NCI-H82 treated with DMSO at 0.1 percent for 48 hours (cell line): ENCODE data around the gene SCIMP.
"Not testable (repeated sequence)": the region's sequence is repeated elsewhere in the genome, so short reads cannot be mapped to it uniquely, and the experiment has no call there.

Experiments used
- DNase-seq: peaks from one replicate; lab custom pipeline; 2025; ENCODE audit not compliant: unreplicated experiment; lab: John Stamatoyannopoulos, UW

Gene SCIMP

DNA sequence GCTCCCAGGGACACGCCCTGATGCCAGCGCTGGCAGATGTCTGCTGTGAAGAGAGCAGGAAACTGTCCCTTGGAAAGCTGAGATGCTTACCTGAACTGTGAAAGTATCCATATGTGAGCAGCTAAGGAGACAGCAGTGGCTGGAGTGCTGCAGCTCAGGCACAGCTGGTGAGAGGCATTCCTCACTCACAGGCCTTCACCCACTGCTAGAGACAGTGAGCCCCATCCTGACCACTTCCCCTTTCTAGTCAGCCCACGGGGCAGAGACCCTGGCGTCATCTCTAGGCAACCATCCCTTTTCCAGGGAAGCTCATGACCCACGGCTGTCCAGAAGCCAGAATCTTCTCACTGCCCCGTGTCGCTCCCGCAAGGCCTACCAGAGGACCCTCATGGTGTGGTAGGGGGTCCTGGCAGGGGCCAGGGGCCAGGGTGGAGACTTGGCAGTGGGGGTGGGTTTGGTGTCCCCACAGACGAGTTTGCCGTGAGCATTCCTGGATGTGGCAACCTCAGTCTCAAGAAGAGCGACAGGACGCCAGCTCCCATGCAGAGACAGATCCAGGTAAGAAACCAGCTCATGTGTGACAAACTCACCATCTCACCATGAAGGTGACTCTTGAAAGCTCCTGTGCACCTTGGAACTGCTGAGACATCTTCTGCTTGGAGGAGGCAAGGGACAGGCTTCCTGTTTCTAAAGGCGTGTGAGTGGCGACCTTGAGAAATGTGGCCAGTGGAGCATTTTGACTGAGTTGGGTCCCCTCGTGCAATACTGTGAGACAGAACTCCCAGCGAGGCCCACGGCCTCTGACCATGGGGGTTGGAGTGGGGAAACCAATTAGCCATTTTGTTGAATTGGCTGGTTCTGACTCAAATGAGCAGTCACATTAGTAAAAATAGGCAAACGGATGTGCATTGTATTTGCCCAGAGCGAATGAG, at the start of gene SCIMP:
TSS of gene SCIMP (minus strand) at position 216 of the 932 bp plus-strand sequence. CDS start at position 111, 105 bp downstream.
- no peak for DNase-seq

DNA sequence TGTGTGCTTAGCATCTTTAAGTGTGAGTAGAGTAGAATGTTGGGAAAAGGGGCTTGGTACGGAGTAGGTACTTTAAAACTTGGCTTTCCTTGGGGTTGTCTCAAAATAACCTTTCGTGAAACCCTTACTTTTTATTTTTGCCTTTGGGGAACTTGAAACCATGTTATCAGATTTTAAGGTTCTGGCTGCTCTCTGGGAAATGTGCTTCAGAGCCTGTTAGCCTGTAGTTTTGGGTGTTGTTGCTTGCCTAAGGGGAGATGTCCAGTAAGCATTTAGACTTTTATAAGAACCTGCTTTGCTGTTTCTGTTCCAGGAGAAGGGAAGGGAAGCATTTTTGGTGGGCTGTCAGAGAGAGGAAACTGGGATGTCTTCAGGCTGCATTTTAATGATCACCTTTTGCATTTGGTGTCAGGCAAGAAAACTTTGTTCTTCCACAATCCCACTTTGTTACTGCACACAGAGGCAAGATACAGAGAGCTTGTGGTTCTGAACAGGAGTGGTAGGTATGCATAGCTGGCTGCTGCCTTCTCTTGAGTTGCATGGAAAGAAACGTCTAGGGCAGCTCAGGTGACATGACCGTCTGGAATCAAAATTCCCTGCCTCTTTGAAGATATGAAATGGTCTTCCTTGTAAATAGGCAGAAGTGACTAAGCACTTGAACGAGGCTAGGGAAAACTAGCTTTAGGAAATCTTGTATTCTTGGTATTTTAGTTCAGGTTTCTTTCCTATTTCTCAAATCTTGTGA, 49.1 kb upstream of the SCIMP start:
- no peak for DNase-seq

- DNase-seq, result no peak
Measured at GRCh38 chr17:5282642-5283217, 48.1 kb upstream of the SCIMP start.

GRCh38 chr17:5281814-5282641, 47.4 kb upstream of the SCIMP start, which contains the start of gene RABEP1:
TSS of gene RABEP1 (plus strand) at chr17:5282284. CDS start at chr17:5282487, 203 bp downstream.
- peak; percentile 70 for DNase-seq

DNA sequence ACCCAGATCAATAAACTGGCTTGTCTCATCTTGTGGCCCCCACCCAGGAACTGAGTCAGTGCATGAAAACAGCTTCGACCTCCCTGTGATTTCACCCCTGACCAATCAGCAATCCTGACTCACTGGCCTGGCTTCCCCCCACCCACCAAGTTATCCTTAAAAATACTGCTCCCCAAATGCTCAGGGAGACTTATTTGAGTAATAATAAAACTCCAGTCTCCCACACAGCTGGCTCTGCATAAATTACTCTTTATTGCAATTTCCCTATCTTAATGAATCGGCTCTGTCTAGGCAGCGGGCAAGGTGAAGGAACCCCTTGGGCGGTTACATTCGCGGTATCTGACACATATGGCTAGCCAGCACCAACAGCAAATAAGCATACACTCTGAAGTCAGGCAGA, 37.7 kb upstream of the SCIMP start:
- DNase-seq, result no peak

DNA sequence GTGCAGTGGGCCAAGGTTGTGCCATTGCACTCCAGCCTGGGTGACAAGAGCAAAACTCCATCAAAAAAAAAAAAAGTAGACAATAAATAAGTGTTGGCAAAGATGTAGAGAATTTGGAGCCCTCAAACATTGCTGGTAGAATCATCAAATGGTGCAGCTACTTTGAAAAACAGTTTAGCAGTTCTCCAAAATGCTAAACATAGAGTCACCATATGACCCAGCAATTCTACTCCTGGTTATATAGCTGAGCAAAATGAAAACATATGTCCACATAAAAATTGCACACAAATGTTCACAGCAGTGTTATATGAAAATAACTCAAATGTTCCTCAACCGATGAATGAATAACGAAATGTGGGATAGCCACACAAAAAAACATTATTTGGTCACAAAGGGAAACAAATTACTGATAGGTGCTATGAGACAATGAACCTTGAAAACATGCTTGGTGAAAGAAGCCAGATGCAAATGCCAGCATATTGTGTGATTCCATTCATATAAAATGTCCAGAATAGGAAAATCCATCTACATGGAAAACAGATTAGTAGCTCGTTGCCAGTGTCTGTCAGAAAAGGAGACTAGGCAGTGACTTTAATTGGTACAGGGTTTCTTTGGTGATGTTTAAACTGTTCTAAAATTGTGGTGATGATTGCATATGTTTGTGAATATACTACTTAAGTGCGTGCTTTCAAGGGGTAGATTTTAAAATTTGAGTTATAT, 34.7 kb upstream of the SCIMP start:
- no peak for DNase-seq

DNA sequence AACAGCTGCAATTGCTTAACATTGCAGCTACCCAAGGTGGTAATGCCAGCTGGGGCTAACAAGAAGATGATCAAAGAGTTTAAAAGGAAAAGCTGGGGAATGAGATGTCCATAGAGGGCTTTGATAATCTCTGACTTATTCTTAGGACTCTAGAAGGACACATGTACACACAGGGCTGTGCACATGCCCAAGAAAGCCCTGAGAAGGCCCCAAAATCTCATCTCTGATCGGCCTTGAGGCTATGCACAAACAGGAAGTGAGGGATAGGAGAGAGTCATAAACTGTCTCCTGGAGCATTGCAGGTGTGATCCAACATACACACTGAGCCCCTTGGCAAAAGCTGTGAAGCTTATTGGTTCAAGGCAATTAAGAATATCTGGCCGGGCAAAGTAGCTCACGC, 30.2 kb upstream of the SCIMP start:
- DNase-seq, result no peak

GRCh38 chr17:5263441-5263840, 28.8 kb upstream of the SCIMP start:
- DNase-seq, result no peak

DNA sequence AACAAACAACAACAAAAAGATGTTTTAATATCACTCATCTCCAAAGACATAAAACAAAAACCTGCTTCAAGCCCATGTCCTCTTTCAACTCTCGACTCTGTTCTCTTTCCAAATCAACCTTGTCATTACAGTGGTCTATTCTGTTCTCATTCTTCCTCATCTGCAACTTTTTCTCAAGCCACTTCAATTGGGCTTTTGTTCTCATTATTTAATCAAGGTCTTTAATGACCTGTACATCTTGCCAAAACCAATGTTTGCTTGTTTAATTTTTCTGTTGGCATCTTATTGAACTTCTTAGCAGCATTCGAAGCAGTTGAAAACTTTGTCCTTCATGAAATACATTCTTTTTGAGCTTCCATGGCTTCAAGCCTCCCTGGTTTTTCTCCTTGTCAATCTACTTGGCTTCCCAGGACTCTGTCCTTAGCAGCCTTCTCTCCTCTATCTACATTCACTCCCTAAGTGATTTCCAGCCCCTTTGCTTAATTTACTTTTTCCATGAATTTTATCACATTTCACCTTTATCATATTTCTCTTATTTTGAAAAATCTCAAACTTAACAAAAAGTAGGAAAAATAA, 27.8 kb upstream of the SCIMP start:
- no peak for DNase-seq

DNA sequence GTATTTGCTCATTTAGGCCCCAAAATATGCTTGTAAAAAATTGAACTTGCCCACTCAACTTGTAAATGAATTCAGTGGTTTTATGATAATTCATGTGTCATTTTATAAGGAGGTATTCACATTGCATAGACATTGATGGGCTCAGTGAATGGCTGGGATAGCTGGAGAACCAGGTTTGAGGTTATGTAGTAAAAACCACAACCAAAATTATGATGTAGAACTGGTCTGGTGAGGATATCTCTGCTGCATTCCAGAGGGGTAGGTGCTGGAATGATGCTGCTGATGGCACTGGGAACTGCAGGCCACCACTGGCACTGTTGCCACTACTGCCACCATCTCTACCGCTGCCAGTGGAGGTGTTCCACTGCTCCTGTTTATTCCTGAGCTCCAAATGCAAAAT, 25.9 kb upstream of the SCIMP start:
- no peak for DNase-seq

GRCh38 chr17:5257124-5257523, 22.5 kb upstream of the SCIMP start:
- DNase-seq, result no peak

GRCh38 chr17:5254903-5255521, 20.4 kb upstream of the SCIMP start:
- DNase-seq, result no peak

- no peak for DNase-seq
Measured at GRCh38 chr17:5254414-5254813, 19.8 kb upstream of the SCIMP start.

GRCh38 chr17:5249615-5250014, 15.0 kb upstream of the SCIMP start:
- DNase-seq, result peak; percentile 59

- DNase-seq, result no peak
Measured at GRCh38 chr17:5248821-5249479, 14.3 kb upstream of the SCIMP start.

DNA sequence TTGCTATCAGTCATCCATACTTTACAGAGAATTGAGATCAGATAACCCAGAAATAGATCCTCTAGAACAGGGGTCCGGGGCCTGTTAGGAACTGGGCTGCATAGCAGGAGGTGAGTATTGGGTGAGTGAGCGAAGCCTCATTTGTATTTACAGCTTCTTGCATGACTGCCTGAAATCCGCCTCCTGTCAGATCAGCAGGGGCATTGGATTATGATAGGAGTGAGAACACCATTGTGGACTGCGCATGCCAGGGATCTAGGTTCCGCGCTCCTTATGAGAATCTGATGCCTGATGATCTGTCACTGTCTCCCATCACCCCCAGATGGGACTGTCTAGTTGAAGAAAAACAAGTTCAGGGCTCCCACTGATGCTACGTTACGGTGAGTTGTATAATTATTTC, 13.0 kb upstream of the SCIMP start:
- DNase-seq, result peak; percentile 46

DNA sequence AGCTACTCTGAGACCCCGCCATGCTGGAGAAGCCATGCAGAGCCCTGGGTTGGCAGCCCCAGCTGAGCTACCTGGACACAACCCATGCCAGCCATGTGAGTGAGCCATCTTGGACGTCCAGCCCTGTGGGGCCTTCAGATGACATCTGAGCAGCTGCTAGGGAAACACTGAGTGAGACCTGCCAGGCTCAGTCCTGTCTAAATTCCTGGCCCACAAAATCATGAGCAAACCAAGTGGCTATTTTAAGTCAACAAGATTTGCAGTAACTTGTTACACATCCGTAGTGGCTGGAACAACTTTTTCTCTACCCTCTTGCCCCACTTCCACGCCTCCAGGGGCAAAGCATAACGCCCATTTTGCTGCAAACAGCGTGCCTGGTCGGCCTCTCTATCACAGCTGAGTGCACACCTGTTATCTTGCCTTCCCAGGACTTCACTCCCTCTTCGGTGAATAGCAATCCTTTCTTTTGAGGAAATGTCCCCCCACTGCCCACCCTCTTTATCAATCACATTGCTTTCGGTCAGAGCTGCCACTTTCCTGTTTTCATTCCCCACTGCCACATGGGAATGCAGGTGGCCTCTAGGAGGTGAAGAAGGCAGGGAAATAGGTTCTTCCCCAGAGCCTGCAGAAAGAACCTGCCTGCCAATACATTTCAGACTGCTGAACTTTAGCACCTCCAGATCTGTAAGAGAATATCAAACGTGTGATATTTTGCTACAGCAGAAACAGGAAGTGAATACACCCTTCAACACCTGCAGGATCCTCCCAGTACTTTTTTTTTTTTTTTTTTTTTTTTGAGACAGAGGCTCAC, 7.4 kb upstream of the SCIMP start:
- no peak for DNase-seq

DNA sequence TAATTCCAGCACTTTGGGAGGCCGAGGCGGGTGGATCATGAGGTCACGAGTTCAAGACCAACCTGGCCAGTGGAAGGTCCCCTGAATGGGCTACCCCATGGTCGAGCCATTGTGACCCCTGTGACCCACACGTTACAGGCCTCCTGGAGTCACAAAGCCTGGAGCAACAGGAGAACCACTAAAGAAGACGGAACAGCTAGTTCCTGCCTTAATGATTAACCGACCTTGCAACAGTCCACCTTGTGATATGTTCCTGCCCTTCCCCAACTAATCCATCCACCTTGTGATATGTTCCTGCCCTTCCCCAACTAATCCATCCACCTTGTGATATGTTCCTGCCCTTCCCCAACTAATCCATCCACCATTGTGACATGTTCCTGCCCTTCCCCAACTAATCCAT, 5.1 kb upstream of the SCIMP start:
- not testable (repeated sequence) for DNase-seq
